Measurements from ENCODE around the gene ADAMTSL1.

The ADAMTSL1 gene

DNA sequence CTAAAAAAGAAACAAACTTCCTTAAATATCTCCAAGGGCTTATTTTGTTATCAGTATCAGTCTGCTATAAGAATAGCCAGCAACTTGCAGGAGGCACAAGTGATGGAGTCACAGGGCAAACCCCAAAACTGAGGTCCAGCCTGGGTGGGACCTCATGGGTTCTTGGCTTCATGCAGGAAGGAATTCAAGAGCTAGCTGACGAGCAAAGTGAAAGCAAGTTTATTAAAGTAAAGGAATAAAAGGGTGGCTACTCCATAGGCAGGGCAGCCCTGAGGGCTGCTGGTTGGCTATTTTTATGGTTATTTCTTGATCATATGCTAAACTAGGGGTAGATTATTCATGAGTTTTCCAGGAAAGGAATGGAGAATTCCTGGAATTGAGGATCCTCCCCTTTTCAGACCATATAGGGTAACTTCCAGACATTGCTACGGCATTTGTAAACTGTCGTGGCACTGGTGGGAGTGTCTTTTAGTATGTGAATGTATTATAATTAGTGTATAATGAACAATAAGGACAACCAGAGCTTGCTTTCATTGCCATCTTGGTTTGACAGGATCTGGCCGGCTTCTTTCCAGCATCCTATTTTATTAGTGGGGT, 231.9 kb downstream of the ADAMTSL1 start:
- DNase-seq, result no peak

- DNase-seq, result no peak
Observed at GRCh38 chr9:18706648-18707047, 232.7 kb downstream of the ADAMTSL1 start.

GRCh38 chr9:18707061-18707461, 233.1 kb downstream of the ADAMTSL1 start:
- no peak for DNase-seq

DNA sequence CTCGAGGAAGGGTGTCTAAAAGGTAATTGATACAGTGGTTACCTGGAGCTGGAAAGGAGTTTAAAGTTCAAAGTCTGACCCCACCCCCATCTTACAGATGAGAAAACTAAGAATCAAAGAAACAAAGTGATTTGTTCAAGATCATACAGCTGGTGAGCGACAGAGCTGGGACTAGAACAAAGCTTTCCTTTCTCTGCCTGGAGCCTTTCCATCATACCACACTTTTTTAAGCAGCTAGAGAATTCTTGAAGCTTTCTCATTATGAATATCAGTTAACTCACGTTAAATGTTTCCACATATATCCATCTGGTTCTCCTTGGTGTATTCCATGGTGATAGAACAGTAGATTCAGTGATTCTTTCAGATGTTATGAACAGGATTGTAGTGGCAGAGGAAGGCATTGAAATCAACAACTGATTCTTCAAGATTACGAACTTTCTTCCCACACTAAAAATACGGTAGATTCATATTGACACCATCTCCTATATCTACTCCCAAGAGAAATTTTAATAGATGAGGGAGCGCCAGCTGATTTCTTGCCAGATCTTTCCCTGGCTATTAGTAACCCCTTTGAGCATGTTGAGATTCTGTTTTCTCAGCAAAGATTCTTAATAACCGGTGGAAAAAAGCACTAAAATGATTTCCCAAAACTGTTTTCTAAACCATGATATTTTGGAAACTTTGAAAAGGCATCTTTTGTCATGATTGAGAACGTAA, 233.7 kb downstream of the ADAMTSL1 start:
- DNase-seq, result no peak

GRCh38 chr9:18708429-18708828, 234.5 kb downstream of the ADAMTSL1 start:
- no peak for DNase-seq

GRCh38 chr9:18710065-18710464, 236.1 kb downstream of the ADAMTSL1 start:
- DNase-seq, result no peak

GRCh38 chr9:18717759-18718158, 243.8 kb downstream of the ADAMTSL1 start:
- DNase-seq, result no peak

DNA sequence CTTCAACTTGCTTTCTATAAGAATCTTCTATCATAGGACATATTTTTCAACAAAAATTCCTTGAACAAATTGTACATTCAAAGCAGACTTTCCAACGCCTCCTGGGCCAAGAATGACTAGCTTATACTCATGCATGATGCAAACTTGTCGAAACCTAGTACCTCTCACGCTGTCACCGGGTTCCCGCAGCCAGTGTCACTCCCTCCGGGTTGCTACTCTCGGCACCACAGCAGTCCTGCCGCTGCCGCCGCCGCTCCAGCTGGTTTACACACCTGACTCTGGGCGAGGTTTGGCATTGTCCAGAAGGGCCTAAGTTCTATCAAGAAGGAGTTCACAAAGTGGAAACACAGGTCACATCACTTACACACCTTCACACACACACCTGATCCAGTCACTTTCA, 244.4 kb downstream of the ADAMTSL1 start:
- no peak for DNase-seq

DNA sequence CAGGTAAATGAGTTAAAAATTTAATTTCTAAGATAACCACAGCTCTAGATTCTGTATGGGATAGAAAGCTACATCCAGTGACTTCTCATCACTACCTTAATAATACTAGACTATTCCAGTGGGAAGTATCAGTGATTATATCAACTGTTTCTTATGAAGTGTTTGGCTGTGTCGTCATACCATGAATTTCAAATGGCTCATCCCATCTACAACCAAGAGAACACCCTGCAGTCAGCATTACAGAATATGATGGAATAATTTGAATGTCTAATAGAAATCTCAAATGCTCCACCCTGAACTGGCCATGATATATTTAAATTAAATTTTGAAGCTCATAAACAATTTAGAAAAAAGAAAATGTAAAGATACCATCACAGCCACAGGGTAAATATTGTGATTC, 245.0 kb downstream of the ADAMTSL1 start:
- no peak for DNase-seq

DNA sequence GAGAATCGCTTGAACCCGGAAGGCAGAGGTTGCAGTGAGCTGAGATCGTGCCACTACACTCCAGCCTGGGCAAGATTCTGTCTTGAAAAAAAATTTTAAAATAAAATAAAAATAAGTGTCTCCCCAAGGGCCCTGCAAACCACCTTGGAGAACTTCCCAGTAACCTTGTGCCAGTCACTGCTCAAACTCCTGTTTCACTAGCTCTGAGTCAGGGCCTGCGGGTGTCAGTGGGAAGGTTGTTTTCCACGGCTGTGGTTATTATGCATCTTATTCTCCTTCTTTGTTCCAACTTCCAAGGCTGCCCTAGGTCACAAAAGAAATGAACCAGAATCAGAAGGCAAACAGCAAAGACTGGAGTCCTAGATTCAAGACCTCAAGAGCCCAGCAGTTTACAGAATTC, 246.7 kb downstream of the ADAMTSL1 start:
- DNase-seq, result no peak

DNA sequence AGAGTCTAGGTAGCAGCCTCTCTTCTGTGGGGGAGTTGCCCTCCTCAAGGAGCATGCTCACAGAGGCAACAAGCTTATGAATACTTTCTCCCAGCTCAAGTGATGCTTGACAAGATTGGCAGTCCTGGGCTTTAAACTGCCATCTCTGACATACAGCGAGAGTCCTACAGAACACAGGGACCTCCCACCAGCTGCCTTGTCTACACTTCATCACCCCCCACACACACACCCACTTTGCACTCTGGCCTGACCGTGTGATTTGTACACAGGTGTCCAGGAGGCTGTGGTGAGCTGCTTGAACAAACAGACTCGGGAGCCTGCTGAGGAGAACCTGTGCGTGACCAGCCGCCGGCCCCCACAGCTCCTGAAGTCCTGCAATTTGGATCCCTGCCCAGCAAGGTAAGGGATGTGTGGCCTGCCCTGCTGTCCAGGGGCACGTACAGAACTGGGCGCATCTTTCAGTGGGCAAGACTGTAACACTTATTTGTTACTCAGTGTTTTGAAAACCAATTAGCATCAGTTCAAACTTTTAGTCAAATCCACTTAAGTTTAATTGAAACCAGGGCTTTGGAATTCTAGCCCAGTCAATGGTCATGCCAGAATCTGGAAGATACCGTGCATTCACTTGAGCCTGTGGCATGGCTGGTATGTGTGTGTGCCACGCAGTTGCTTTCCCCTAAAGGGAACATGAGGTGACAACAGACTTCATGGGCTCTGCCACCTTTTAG, 247.5 kb downstream of the ADAMTSL1 start:
- DNase-seq, result no peak

- DNase-seq, result no peak
Observed at GRCh38 chr9:18721995-18722310, 248.0 kb downstream of the ADAMTSL1 start.

GRCh38 chr9:18722882-18723281, 248.9 kb downstream of the ADAMTSL1 start:
- no peak for DNase-seq

DNA sequence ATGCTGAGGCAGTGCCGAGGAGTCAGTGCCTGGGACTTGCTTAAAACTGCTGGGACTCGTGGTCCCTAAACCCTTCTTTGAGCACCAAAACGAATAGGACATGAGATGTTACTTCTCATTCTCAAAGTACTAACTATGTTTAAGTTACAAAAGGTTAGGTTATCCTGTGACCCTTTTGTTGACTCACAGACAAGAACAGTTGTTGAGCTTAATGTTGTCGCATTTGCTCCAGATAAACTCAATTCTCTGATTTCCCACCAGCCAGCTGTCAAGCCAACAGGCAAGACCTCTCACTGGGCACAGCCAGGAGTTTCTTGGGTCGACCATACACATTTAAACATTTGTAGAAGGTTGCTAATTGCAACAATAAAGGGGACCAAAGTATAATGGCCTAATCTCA, 249.4 kb downstream of the ADAMTSL1 start:
- DNase-seq, result no peak

- no peak for DNase-seq
Observed at GRCh38 chr9:18726546-18726945, 252.6 kb downstream of the ADAMTSL1 start.

GRCh38 chr9:18727904-18728303, 254.0 kb downstream of the ADAMTSL1 start:
- DNase-seq, result no peak

GRCh38 chr9:18728642-18729041, 254.7 kb downstream of the ADAMTSL1 start:
- DNase-seq, result no peak

GRCh38 chr9:18730241-18730640, 256.3 kb downstream of the ADAMTSL1 start:
- no peak for DNase-seq

- no peak for DNase-seq
Observed at GRCh38 chr9:18739127-18739526, 265.2 kb downstream of the ADAMTSL1 start.

- DNase-seq, result no peak
Observed at GRCh38 chr9:18739641-18740318, 265.8 kb downstream of the ADAMTSL1 start.

GRCh38 chr9:18741359-18741758, 267.4 kb downstream of the ADAMTSL1 start:
- DNase-seq, result no peak

DNA sequence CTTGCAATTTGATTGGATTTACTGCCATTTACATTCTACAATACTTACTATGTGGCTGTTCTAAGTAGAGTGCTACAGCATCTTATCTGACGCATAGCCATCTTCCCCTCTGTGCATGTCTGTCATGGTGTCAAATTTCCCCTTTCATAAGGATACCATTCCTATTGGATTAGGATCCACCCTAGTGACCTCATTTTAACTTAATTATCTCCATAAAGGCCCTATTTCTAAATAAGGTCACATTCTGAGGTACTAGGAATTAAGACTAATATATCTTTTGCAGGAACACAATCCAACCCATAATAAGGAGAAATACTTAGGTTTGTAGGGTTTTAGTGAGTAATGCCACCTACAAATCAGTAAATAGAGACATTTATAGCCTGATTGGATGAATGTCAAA, 268.0 kb downstream of the ADAMTSL1 start:
- DNase-seq, result no peak

- DNase-seq, result no peak
Observed at GRCh38 chr9:18743421-18743820, 269.5 kb downstream of the ADAMTSL1 start.

DNA sequence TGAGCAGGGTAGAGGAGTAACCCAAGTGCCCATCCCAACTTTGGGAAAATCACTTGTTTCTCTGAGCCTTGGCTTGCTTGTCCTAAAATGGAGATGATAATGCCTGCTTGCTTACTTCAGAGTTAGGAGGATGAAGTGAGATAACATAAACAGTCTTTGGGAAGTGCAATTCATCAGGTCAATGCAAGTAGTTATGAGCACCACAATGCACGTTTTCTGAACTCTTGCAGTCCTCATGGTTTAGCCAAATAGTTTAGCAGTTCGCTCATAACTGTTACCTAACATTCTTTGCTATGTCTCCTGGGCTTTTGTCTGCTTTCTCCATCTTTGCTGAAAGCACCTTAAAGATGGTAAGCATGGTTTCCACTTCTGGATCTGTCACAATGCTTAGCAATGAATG, 270.0 kb downstream of the ADAMTSL1 start:
- no peak for DNase-seq
